ENCODE results near the gene SLC6A19.

Gene SLC6A19

DNA sequence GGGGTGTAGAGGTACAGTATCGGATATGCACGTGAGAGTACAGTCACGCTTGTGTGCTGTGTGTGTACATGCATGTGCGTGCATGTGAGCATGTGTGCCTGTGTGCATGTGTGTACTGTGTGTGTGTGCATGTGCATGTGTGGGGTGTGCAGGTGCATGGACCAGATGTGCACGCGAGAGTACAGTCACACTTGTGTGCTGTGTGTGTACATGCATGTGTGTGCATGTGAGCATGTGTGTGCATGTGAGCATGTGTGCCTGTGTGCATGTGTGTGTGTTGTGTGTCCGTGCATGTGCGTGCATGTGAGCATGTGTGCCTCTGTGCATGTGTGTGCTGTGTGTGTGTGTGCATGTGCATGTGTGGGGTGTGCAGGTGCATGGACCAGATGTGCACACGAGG, 10.3 kb downstream of the SLC6A19 start:
- DNase-seq = no peak

DNA sequence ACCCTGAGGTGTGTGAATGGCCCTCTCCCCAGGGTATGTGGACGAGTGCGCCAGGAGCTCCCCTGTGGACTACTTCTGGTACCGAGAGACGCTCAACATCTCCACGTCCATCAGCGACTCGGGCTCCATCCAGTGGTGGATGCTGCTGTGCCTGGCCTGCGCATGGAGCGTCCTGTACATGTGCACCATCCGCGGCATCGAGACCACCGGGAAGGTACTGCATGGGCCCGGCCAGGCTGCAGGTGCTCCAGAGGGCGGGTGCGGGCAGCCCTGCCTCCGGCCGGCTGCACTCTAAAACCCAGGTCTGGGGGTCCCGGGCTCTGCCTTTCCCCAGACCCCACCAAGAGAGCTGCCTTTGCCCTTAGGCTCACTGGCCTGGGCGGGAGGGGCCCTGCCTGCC, 10.9 kb downstream of the SLC6A19 start:
- no peak for DNase-seq

GRCh38 chr5:1212881-1213280, 11.5 kb downstream of the SLC6A19 start:
- DNase-seq = no peak

DNA sequence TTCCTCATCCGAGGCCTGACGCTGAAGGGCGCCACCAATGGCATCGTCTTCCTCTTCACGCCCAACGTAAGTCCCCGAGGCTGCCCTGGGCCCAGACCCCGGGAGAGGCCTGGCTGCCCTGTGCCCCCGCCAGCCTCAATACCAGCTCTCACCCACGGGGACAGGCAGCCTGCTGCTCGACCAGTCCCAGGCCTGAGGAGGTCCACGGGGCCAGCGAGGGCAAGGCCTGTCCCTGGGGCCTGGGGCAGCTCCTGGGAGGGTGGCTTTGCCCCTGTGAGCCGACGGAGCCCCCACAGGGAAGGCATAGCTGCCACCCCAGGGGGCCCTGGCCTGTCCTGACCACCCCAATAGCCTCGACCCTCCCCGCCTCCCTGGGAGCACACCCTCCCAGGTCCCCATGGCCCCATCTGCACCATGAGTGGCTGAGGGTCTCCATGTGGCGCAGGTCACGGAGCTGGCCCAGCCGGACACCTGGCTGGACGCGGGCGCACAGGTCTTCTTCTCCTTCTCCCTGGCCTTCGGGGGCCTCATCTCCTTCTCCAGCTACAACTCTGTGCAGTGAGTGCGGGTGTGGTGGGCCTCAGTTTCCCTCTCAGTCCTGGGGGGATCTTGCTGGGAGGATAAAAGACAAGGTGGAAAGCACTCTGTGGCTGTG, 12.2 kb downstream of the SLC6A19 start:
- no peak for DNase-seq

GRCh38 chr5:1214163-1214935, 13.0 kb downstream of the SLC6A19 start:
- no peak for DNase-seq

DNA sequence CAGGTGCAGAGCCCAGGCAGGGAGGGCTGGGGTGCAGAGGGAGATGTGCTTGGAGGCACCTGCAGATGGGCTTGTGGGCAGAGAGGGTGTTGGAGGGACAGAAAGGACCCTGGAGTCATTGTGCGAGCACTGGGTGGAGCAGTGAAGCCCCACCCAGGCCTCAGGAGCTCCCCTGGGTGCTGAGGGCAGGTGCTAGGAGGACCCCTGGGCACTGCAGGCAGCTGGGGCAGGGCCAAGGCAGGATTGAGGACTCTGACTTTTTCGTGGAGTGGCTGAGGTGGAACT, 13.5 kb downstream of the SLC6A19 start:
- DNase-seq = no peak

- no peak for DNase-seq
Measured at GRCh38 chr5:1215320-1216096, 14.1 kb downstream of the SLC6A19 start.

DNA sequence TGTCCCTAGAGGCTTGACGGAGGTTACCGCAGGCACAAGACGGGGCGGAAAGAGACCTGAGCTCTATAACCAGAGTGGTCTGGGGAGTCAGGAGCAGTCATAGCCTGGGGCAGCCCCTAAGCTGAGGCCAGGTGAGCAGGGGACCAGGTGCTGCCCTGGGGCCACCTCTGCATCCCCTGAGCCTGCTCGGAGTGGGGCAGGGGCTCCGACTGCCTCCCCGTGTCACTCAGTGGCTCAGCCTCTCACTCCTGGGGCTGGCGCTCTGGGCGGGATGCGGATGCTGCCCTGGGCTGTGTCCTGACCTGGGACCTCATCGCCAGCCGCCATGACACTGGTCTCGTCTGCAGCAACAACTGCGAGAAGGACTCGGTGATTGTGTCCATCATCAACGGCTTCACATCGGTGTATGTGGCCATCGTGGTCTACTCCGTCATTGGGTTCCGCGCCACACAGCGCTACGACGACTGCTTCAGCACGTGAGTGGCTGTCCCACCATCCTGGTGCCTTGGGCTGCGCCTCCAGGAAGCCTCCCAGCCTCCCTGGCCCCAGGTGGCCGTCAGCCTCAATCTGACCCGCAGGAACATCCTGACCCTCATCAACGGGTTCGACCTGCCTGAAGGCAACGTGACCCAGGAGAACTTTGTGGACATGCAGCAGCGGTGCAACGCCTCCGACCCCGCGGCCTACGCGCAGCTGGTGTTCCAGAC, 15.0 kb downstream of the SLC6A19 start:
- DNase-seq = no peak

- DNase-seq = no peak
Measured at GRCh38 chr5:1216918-1217295, 15.5 kb downstream of the SLC6A19 start.

DNA sequence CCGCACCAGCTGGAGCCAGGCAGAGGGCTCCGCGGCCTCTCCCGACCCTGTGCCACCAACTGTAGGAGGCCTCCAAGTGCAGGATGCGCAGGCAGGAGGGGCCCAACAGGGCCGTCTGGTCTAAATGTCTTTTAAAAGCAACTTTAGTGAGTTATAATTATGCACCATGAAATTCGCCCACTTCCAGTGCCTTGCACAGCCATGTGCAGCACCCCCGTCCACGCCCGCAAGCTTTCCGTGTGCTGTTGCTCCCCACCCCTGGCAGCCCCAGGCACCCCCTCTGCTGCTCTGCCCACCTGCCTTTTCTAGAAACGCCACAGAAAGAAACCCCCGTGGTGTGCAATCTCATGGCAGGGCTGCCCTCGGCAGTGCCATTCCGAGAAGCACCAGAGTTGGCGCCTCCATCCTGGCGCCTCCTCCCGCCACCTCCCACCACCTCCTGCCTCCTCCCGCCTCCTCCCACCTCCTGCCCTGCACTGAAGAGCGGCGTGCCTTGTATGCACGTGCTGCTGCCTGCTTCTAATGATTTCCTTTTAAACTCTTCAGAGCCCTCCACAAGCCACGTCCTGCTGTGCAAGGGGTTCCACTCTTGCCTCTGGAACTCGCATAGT, 16.3 kb downstream of the SLC6A19 start:
- DNase-seq = no peak

GRCh38 chr5:1218351-1219080, 17.1 kb downstream of the SLC6A19 start:
- DNase-seq = no peak

GRCh38 chr5:1219098-1219767, 17.8 kb downstream of the SLC6A19 start:
- no peak for DNase-seq

DNA sequence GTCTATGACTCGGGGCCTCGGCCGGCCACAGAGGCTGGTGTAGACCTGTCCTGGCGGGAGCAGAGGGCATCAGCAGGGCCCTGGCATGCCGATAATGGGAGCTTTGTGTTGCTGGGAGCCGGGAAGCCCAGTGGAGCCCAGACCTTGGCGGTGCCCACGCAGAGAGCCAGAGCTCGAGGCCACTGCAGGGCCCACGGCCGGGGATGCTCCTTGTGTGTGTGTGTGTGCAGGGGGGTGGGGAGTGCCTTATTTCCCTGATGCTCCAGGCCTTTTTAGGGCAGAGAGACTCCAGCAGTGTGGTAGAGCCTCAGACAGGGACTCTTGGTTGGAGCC, 18.3 kb downstream of the SLC6A19 start:
- no peak for DNase-seq

GRCh38 chr5:1220351-1220750, 19.0 kb downstream of the SLC6A19 start:
- DNase-seq = no peak

GRCh38 chr5:1220831-1221230, 19.4 kb downstream of the SLC6A19 start:
- DNase-seq = no peak

DNA sequence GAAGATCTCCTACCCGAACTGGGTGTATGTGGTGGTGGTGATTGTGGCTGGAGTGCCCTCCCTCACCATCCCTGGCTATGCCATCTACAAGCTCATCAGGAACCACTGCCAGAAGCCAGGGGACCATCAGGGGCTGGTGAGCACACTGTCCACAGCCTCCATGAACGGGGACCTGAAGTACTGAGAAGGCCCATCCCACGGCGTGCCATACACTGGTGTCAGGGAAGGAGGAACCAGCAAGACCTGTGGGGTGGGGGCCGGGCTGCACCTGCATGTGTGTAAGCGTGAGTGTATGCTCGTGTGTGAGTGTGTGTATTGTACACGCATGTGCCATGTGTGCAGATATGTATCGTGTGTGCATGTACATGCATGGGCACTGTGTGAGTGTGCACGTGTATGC, 20.3 kb downstream of the SLC6A19 start:
- no peak for DNase-seq

- DNase-seq = no peak
Measured at GRCh38 chr5:1222147-1222546, 20.8 kb downstream of the SLC6A19 start.

- DNase-seq = no peak
Measured at GRCh38 chr5:1222621-1223277, 21.4 kb downstream of the SLC6A19 start.

DNA sequence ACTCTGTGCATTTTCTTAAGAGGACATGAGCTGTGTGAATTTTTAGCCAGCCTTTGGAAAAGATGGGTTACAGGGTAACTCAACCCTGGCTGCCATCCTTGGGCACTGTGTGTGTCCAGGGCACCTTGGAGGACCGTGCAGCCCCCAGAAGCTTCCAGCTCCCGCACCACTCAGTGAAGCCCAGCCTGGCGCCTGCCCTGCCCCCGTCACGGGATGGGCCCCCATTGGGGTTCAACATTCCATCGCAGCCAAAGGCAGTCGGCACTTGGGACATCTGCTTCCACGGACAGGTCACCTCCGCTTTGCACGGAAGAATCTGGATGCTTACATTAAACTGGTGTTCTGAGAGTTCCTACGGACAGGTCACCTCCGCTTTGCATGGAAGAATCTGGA, 21.9 kb downstream of the SLC6A19 start:
- DNase-seq = no peak

DNA sequence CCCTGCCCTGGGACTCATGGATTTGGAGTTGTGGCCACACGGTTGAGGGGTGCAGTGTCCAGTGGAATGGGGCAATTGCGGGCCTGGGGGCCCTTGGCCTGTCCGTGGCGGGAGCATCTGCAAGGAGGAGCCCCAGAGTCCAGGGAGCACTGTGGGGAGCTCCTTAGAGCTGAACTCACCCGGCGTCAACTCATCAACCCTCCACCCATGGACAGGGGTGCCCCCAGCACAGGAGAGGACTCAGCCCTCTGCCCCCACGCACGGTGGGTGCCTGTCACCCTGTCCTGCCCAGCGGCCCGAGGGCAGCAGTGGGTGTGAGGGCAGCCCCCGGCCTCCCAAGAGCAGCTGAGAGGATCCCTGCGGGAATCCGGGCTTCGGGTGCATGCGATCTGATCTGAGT, 23.2 kb downstream of the SLC6A19 start:
- DNase-seq = no peak

GRCh38 chr5:1225081-1225480, 23.7 kb downstream of the SLC6A19 start, which contains the start of gene SLC6A18:
TSS of gene SLC6A18 (plus strand) at chr5:1225381. CDS start at chr5:1225478, 97 bp downstream.
- DNase-seq = no peak

Measured in SW 1271 (cell line).